Cardiac fibroblast (primary cell): ENCODE data around the gene ENGASE.

Experiments
- DNase-seq, 2 donors: peaks; one replicate each; pipeline versions ENCODE4 v3.0.0 to v3.0.0-alpha.2; 2010; ENCODE audit warnings: low read depth in 2 of 2
- H3K4me3 ChIP-seq, 2 donors: replicated peaks in 1 of 2; 1 replicate in 1 of 2; 2 replicates in 1 of 2; pipeline ENCODE4 v1.5.1; 2011; ENCODE audit warnings: low read depth in 2 of 2, low read length in 2 of 2, mild to moderate bottlenecking in 2 of 2, moderate library complexity in 1 of 2
- TF ChIP-seq, protein P1 (sequence below): IDR thresholded peaks from one replicate; pipeline ENCODE4 v1.5.1; 2011; ENCODE audit warnings: low read depth, mild to moderate bottlenecking, low read length, inconsistent platforms

ENGASE gene

DNA sequence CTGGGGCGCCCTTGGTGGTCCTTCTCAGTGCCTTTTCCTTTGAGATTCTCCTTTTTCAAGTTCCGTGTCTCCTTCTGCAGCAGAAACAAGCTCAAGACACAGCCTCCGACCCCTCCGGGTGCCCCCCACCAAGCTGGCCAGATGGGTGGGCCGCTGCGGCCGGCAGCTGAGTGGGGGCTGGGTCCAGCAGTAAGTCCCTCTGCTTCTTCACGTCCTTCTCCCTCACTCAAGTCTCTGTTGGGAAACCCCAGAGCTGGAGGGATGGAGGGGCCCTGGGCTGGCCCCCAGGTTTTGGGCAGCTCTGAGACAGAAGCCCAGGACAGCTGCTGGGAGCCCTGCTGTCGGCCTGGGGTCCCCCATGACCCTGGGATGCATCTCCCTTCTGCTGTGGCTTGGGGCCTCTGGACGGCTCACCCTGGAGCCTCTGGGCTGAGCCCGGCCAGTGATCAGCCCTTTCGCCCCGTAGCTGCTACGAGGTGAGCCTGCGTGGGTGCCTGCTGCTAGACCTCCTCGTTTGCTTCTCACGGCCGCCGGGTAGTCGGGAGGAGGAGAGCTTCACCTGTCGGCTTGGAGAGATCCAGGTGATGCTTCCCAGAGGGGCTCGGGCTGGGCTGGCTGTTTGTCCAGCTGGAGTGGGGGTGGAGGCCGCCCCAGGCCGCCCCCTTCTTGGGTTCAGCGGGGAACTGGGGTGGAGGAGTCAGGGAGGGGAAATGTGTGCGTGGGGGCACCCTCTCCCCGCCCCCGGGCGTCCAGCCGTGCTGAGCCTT, 10.7 kb downstream of the ENGASE start:
- TF ChIP-seq, protein P1, sequence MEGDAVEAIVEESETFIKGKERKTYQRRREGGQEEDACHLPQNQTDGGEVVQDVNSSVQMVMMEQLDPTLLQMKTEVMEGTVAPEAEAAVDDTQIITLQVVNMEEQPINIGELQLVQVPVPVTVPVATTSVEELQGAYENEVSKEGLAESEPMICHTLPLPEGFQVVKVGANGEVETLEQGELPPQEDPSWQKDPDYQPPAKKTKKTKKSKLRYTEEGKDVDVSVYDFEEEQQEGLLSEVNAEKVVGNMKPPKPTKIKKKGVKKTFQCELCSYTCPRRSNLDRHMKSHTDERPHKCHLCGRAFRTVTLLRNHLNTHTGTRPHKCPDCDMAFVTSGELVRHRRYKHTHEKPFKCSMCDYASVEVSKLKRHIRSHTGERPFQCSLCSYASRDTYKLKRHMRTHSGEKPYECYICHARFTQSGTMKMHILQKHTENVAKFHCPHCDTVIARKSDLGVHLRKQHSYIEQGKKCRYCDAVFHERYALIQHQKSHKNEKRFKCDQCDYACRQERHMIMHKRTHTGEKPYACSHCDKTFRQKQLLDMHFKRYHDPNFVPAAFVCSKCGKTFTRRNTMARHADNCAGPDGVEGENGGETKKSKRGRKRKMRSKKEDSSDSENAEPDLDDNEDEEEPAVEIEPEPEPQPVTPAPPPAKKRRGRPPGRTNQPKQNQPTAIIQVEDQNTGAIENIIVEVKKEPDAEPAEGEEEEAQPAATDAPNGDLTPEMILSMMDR: no peak
- DNase-seq: no peak
- H3K4me3 ChIP-seq: no peak overlapping the region

DNA sequence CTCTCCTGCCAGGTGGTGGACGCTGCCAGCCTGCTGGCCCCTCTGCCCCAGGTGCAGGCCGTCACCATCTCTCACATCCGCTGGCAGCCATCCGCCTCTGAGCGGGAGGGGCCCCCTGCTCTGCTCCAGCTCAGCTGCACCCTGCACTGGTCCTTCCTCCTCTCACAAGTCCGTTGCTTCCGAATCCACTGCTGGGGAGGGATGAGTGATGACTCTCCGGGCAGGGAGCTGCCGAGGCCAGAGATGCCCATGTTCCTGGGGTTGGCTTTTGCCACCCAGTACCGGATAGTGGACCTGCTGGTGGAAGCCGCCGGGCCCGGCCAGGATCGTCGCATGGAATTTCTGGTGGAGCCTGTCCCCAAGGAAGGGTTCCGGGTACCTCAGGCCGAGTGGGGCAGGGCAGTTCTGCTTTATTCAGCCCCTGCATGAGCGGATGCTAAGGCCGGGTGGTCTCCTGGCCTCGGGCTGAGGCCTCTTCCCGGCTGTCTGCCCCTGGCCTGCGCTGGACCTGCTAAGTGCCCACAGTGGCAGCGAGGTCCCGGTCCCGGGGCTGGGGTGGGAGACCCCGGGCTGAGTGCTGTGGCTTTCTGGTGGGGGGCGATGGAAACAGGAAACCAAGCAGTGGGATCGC, 11.4 kb downstream of the ENGASE start:
- H3K4me3 ChIP-seq: no peak overlapping the region
- TF ChIP-seq, protein P1: no peak
- no peak for DNase-seq

DNA sequence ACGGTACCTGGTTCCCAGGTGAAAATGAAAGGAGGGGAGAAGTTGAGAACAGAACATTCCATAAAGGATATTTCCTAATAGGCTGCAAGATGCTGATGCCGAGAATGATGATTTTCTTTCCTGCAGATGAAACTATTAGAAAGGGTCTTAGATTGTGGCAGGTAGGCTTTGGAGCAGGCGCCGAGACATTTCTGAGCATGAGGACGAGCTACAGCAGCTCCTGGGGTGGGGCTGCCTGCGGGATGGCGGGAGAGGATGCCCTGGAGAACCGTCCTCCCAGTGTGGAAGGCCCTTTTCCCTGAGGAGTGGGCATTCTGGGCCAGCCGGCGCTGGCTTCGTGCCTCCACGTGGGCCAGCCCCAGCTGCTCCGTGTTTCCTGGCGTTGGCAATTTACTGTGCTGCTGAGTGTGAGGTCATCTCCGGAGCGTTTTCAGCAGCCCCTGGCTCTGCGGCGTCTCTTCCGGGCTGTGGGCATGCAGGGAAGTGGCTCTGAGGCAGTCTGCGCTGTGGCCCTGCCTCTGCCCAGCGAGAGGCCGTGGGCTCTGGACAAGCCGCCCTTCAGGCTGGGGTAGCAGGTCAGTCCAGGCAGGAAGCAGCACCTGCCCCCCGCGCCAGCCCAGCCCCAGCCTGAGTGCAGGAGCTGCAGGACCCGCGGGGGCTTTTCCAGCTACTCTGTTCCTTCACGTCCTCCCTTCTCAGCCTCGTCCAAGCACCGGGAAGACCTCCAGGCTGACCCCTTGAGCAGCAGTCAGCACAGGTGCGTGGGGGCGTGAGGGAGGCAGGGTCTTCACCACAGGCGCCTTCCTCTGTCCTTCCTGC, 12.2 kb downstream of the ENGASE start:
- DNase-seq: no peak
- TF ChIP-seq, protein P1: no peak

DNA sequence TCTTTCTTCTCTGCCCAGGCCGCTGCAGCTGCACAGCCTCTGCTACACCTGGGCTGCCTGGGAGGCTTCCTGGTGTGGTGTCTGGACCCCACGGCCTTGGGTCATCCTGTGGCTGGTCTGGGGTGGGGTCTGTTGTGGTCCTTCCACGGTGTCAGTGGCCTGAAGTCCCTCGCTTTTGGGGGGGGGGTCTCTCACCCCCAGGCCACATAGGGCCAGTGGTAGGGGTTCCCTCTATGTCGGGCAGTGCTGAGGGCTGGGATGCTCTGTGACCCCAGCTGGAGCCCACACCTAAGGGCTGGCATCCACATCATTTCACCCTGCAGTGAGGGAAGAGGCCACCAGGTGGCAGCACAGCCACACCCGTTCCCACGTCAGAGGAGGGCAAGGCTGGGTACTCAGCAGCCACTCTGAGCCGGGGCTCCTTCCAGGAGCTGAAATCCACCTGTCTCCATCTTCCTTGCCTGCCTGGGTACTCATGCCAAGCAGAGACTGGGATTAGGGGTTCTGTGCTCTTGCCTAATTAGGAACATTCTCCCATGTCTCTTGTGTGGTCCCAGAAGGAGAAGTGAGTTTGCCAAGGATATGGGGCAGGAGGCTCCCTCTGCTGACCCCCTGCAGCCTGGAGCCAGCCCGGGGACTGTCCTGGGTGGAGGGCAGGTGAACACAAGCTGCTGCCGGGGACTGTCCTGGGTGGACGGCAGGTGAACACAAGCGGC, 13.0 kb downstream of the ENGASE start:
- TF ChIP-seq, protein P1: peak; percentile 94
- DNase-seq: peak; percentile 60 to 61
- H3K4me3 ChIP-seq: no peak overlapping the region

More for the DNA sequence above, 12.2 kb downstream of the ENGASE start:
- H3K4me3 ChIP-seq: no peak overlapping the region

DNA sequence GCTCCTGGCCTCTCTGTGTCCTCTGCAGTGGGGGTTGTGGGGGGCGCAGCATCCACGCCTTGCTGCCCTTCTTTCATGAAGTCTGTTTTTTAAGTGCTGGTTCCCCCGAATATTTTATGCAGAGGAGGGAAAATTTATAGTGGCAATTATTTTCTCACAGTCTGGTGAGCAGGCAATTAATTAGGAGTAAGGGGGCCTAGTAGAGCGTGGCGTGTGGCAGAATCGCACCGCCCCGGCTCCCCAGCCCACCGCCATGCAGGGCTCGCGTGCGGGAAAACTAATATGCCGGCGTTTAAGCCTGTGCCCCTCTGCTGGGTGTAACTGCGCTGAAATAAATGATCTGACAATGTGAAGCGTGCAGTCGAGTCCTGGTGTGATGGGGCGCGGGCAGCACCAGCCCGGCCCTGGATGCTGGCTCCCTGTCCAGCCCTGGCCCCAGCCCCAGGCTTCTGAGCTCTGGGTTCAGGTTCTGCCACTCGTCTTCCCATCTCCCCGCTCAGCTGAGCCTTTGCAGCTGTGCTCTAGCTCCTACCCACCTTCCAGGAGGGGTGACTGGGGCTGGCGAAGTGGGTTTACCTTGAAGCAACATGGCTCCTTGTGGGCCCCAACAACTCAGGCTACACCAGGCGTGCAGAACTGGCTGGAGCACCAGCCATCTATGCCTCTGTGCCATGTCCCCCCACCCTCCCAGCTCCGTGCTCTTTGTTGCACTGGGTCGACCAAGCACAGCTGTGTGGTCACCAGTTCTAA, 13.8 kb downstream of the ENGASE start:
- TF ChIP-seq, protein P1: no peak
- DNase-seq: no peak
- H3K4me3 ChIP-seq: no peak overlapping the region

DNA sequence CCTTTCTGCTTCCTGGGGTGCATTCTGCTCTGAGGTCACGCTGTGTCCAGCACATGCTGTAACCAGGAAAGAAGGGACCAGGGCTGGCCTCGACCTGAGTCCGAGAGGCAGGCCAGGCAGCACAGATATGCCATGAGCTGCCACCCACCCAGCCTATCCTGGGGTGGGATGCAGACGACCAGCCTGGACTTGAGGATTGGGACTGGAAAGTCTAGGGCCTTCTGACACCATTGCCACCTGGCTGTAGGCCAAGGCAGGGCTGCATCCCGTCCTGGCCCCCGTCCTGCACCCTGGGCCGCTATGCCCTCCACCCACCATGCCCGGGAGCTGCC, 14.3 kb downstream of the ENGASE start:
- no peak for DNase-seq
- no peak overlapping the region for H3K4me3 ChIP-seq
- TF ChIP-seq, protein P1: no peak
